SK-N-SH (cell line): ENCODE measurements around the gene SPDYE3.
"Not testable (repeated sequence)": the region's sequence is repeated elsewhere in the genome, so short reads cannot be mapped to it uniquely, and the experiment has no call there.

Experiments
- EZH2phosphoT487 ChIP-seq: fragments of 200-600 bp; sonication (generic); IDR thresholded peaks from 2 replicates; pipeline ENCODE4 v1.6.1; 2017; ENCODE audit warnings: low read depth, mixed run types, mild to moderate bottlenecking, antibody characterized with exemption, moderate library complexity, borderline replicate concordance
- POLR2AphosphoS5 ChIP-seq: IDR thresholded peaks from 2 replicates; pipeline ENCODE4 v1.6.1; 2012; ENCODE audit warnings: low read depth, low read length
- TEAD4 ChIP-seq: IDR thresholded peaks from 2 replicates; pipeline ENCODE4 v1.4.0; 2012; ENCODE audit warnings: mild to moderate bottlenecking, borderline replicate concordance; ENCODE audit not compliant: insufficient read depth
- TF ChIP-seq, protein P1 (sequence below): fragments of 200-600 bp; sonication (generic); IDR thresholded peaks from 2 replicates; pipeline ENCODE4 v1.6.1; 2017; ENCODE audit warnings: antibody characterized with exemption, mild to moderate bottlenecking, moderate library complexity
- TF ChIP-seq, protein P2 (sequence below): IDR thresholded peaks from 2 replicates; pipeline ENCODE4; 2012
- TF ChIP-seq, protein P3 (sequence below): IDR thresholded peaks from 2 replicates; pipeline ENCODE4 v1.6.1; 2012; ENCODE audit warnings: mild to moderate bottlenecking, low read depth, low read length, moderate library complexity

DNA sequence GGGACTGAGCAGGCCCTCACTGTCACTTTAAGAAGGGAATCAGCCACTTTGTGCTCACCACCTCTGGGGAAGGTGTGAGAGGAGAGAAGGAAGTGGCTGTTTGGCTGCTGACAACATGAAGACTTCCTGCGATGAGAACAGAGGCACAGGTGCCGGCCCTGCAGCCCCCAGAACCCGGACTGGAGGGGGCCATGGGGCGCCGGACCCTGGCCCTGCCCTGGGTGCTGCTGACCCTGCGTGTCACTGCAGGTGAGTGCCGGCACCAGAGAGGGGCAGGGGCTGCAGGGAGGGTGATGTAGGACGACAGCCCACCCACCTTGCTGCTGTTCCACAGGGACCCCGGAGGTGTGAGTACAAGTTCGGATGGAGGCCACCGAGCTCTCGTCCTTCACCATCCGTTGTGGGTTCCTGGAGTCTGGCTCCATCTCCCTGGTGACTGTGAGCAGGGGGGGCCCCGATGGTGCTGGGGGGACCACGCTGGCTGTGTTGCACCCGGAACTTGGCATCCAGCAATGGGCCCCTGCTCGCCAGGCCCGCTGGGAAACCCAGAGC lies 44.8 kb downstream of the SPDYE3 start:
- TF ChIP-seq, protein P1, sequence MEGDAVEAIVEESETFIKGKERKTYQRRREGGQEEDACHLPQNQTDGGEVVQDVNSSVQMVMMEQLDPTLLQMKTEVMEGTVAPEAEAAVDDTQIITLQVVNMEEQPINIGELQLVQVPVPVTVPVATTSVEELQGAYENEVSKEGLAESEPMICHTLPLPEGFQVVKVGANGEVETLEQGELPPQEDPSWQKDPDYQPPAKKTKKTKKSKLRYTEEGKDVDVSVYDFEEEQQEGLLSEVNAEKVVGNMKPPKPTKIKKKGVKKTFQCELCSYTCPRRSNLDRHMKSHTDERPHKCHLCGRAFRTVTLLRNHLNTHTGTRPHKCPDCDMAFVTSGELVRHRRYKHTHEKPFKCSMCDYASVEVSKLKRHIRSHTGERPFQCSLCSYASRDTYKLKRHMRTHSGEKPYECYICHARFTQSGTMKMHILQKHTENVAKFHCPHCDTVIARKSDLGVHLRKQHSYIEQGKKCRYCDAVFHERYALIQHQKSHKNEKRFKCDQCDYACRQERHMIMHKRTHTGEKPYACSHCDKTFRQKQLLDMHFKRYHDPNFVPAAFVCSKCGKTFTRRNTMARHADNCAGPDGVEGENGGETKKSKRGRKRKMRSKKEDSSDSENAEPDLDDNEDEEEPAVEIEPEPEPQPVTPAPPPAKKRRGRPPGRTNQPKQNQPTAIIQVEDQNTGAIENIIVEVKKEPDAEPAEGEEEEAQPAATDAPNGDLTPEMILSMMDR, result not testable (repeated sequence)
- not testable (repeated sequence) for TF ChIP-seq POLR2AphosphoS5, TEAD4, EZH2phosphoT487
- TF ChIP-seq, protein P2, sequence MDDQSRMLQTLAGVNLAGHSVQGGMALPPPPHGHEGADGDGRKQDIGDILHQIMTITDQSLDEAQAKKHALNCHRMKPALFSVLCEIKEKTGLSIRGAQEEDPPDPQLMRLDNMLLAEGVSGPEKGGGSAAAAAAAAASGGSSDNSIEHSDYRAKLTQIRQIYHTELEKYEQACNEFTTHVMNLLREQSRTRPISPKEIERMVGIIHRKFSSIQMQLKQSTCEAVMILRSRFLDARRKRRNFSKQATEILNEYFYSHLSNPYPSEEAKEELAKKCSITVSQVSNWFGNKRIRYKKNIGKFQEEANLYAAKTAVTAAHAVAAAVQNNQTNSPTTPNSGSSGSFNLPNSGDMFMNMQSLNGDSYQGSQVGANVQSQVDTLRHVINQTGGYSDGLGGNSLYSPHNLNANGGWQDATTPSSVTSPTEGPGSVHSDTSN, result not testable (repeated sequence)
- TF ChIP-seq, protein P3, sequence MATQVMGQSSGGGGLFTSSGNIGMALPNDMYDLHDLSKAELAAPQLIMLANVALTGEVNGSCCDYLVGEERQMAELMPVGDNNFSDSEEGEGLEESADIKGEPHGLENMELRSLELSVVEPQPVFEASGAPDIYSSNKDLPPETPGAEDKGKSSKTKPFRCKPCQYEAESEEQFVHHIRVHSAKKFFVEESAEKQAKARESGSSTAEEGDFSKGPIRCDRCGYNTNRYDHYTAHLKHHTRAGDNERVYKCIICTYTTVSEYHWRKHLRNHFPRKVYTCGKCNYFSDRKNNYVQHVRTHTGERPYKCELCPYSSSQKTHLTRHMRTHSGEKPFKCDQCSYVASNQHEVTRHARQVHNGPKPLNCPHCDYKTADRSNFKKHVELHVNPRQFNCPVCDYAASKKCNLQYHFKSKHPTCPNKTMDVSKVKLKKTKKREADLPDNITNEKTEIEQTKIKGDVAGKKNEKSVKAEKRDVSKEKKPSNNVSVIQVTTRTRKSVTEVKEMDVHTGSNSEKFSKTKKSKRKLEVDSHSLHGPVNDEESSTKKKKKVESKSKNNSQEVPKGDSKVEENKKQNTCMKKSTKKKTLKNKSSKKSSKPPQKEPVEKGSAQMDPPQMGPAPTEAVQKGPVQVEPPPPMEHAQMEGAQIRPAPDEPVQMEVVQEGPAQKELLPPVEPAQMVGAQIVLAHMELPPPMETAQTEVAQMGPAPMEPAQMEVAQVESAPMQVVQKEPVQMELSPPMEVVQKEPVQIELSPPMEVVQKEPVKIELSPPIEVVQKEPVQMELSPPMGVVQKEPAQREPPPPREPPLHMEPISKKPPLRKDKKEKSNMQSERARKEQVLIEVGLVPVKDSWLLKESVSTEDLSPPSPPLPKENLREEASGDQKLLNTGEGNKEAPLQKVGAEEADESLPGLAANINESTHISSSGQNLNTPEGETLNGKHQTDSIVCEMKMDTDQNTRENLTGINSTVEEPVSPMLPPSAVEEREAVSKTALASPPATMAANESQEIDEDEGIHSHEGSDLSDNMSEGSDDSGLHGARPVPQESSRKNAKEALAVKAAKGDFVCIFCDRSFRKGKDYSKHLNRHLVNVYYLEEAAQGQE, result not testable (repeated sequence)
